Measurements from ENCODE around the gene HNRNPK. TPM values are rescaled to one million over a fixed set of nuclear protein-coding genes. Genes with fewer than 3 reads are reported as not detected.

The HNRNPK gene
- 100 to 1,000 TPM; 154 to 339 (median 248) TPM for polyA plus RNA-seq

DNA sequence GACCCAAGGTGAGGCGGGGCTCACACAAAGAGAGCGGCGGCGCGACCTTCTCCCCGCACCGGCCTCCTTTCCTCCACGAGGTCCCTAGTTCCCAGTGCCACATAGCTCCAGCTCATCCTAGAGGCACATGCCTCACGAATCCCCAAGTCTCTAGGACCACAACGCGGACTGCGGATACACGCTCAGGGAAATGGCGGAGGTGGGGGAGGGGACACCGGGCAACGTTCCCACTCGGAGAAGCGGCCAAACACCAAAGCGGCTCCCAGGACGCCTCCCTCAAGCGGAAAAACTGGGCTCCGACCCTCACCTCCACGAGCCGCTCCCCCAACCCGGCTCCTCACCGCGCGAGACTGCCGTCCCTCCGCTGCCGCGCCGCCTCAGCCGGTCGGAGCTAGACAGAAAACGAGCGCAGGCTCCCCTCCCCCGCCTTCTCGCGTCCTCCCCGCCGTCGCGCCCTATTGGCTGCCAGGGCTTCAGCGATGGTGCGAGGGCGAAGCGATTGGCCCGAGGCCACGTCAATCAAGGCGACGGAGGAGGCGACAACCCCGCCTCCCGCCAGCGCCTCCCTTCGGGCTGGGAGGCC lies at the start of gene HNRNPK:
Gene HNRNPK (minus strand): TSS at position 404 of the 583 bp plus-strand sequence. CDS start 1,963 bp downstream, outside the sequence.
- WGBS, 3 donors: 0% methylated on average over 56 to 57 of the region's 57 CpGs
- peak within 1 kb of the TSS; percentile 97 for H3K27ac ChIP-seq (ENCODE audit: low read depth, low read length)

DNA sequence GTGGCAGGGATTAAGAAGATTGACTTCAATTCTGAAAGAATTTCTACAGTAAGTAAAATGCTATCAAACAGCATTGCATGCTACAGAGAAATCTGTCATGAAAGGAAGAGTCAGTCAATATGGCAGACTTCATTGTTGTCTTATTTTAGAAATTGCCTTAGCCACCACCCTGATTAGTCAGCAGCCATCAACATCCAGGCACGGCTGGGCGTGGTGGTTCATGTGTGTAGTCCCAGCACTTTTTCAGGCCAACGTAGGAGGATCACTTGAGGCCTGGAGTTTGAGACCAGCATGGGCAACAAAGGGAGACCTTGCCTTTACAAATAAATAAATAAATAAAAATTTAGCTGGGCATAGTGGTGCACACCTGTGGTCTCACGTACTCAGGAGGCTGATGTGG lies 47.2 kb upstream of the HNRNPK start:
- 82 to 89% (median 87%) methylated on average over 4 of the region's 4 CpGs for WGBS, 3 donors
- no peak overlapping the region for H3K27ac ChIP-seq (ENCODE audit: low read depth, low read length)

DNA sequence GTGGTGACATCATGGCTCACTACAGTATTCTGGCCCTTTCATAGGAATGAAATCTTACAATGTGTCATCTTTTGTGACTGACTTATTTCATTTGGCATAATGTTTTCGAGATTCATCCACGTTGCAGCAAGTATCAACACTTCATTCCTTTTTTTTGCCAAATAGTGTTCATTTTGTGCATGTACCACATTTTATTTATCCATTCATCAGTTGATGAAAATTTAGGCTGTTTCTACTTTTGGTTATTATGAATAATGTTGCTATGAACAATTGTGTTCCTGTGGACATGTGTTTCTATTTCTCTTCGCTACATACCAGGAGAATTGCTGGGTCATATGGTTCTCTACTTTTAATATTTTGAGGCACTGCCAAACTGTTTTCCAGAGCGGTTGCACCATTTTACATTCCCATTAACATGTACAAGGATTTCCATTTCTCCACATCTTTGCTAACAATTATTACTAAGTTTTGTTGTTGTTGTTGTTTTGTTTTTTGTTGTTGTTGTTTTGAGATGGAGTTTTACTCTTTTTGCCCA lies 44.1 kb upstream of the HNRNPK start:
- WGBS, 3 donors: 68 to 95% (median 88%) methylated on average over 4 of the region's 4 CpGs
- no peak overlapping the region for H3K27ac ChIP-seq (ENCODE audit: low read depth, low read length)

DNA sequence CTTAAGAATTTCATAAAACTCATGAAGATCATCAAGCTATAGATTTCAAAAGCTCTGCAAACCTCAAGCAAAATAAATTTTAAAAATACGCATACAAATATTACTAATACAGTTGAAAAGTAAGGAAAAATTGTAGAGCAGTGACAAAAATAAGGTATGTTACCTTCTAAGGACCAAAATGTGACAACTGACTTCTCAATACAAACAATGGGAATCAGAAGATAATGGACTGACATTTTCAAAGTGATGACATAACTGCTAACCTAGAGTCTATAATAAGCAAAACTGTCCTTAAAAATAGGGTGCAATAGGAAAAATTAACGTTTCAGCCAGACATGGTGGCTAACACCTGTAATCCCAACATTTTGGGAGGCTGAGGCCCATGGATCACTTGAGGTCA lies 27.6 kb upstream of the HNRNPK start:
- WGBS, 3 donors: 94 to 97% (median 95%) methylated on average over 2 of the region's 2 CpGs

DNA sequence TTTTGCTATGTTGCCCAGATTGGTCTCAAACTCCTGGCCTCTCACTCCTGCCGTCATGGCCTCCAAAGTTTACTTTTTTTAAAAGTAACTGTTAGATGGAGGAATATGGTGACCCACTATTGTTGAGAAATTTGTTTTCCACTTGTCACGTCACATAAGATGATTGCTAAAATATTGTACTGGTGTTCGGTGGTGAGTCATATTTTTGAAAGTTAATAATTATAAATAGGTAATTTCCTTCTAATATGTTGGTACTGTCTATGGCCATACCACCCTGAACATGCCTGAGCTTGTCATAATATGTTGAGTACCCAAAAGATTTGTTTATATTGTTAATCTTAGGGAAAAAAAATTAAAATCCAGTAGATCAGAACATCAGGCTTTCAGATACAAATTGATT lies 23.2 kb upstream of the HNRNPK start:
- WGBS, 3 donors: 88 to 91% (median 89%) methylated on average over 3 of the region's 3 CpGs
- H3K27ac ChIP-seq (ENCODE audit: low read depth, low read length): no peak overlapping the region

More for the DNA sequence above, 27.6 kb upstream of the HNRNPK start:
- H3K27ac ChIP-seq (ENCODE audit: low read depth, low read length): no peak overlapping the region

DNA sequence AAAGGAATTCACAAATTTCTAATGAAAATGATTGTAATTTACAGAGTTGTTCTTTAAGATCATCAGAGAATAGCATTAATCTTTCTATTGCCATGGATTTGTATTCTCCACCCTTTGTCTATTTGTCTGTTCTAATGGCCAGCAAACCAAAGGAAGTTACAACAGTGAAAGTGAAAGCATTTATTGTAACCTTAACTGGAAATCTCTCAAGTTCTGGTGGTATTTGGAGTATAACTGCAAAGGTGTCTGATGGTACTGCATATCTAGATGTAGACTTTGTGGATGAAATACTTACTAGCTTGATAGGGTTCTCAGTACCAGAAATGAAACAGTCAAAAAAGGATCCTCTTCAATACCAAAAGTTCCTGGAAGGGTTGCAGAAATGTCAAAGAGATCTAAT lies 22.3 kb upstream of the HNRNPK start:
- H3K27ac ChIP-seq (ENCODE audit: low read depth, low read length): no peak overlapping the region

DNA sequence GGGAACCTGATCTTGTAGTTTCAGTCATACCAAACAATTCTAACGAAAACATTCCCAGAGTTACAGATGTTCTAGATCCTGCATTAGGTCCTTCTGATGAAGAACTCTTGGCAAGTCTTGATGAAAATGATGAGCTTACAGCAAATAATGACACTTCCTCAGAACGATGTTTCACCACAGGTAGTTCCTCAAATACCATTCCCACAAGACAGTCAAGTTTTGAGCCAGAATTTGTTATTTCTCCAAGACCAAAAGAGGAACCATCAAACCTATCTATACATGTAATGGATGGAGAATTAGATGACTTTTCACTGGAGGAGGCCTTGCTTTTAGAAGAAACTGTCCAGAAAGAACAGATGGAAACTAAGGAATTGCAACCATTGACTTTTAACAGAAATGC lies 21.6 kb upstream of the HNRNPK start:
- H3K27ac ChIP-seq (ENCODE audit: low read depth, low read length): no peak overlapping the region
- 56 to 95% (median 74%) methylated on average over 2 of the region's 2 CpGs for WGBS, 3 donors

DNA sequence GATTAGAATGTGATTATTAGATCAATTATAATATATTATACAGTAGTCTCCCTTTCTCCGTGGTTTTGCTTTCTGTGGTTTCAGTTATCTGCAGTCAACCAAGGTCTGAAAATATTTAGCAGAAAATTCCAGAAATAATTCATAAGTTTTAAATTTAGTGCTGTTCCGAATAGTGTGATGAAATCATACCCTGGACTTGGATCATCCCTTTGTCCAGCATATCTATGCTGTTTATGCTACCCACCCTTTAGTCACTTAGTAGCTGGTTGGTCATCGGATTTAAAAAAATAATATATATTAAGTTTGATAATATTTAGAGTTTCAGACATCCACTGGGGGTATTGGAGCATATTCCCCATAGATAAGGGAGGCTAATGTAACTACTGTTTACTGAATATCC lies 20.2 kb upstream of the HNRNPK start:
- WGBS, 3 donors: 83 to 93% (median 89%) methylated on average over 3 of the region's 3 CpGs
- H3K27ac ChIP-seq (ENCODE audit: low read depth, low read length): no peak overlapping the region

DNA sequence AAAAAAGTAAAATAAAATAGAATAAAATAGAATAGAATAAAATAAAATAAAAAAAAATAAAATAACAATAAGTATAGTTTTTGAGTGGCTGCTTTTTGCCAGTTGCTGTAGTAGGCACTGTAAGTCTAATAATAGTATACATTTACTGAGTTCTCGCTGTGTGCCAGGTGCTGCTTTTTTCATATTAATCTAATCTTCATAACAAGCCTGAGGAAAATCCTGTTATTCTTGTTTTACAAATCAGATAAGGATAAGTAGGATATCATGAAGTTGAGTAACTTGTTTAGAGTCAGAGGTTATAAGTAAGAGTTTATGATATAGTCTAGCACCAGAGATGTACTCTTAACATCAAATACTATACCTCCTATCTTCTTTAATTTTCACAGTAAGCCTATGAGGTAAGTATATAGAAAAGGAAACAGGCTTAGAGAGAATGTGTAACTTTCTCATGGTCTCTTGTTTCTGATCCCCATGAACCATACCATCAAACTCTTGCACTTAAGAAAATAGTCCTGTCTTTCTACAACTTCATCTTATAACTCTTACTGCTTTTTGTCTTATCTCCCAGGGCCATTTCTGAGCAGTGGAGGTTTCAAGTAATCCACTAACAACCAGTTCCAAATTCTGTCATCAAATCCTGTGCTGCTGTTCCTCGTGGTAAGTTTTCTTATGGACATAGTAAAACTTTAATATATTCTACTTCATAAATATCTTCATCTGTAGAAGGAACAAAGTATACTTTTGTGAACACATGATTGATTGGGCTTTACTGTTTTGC lies 19.3 kb upstream of the HNRNPK start:
- no peak overlapping the region for H3K27ac ChIP-seq (ENCODE audit: low read depth, low read length)
- 27 to 86% (median 74%) methylated on average over 2 of the region's 2 CpGs for whole genome bisulfite sequencing, 3 donors

DNA sequence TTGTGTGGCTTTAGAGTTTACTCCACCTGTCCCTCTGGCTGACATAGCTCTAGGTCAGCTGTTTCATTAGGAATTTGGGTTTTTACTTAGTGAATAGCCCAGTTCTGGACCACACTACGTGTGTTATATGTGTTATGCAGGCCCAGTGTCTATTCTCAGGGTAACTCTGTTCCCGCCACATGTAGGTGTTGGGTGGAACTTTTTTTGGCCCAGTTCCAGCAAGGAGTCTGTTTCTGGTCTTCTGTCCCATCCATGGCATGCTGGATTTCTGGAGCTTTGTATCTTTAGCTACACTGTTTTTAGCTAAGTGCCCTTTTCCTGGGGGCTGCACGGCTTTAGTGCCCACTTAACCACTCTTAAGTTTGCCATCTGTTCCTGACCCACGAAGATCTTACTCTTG lies 16.1 kb upstream of the HNRNPK start:
- 91 to 94% (median 92%) methylated on average over 4 of the region's 4 CpGs for WGBS, 3 donors

DNA sequence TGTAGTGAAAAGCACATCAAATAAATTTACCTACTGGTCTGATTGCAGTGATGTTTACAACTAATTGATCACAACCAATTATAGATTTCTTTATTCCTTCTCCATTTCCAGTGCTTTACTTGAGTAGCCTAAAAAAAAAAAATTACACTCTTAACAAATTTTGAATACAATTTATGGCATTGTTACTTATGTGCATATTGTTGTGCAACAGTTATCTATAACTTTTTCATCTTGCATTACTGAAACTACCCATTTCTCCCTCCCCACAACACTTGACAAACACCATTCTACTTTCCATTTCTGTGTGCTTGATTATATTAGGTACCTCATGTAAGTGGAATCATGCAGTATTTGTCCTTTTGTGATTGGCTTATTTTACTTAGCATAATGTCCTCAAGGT lies 12.9 kb upstream of the HNRNPK start:
- H3K27ac ChIP-seq (ENCODE audit: low read depth, low read length): no peak overlapping the region

More for the DNA sequence above, 16.1 kb upstream of the HNRNPK start:
- H3K27ac ChIP-seq (ENCODE audit: low read depth, low read length): no peak overlapping the region

DNA sequence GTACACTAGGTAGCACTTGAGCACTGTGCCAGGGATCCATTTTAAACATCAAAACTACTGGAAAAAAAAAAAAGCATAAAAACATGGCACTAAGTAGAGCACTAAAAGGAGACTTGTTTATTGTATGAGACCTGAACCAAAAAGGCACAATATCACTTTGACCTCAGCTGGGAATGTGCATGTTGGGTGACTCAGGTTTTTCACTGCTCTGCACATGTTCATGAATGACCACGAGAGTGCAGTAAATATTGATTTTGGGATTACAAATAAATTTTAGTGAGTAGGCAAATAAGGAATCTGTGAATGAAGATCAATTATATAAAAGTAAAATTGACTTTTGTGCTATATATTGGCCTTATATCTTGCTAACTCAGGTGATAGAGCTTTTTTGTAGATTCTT lies 12.4 kb upstream of the HNRNPK start:
- H3K27ac ChIP-seq (ENCODE audit: low read depth, low read length): no peak overlapping the region
- 40 to 97% (median 89%) methylated on average over 1 of the region's 1 CpG for WGBS, 3 donors

DNA sequence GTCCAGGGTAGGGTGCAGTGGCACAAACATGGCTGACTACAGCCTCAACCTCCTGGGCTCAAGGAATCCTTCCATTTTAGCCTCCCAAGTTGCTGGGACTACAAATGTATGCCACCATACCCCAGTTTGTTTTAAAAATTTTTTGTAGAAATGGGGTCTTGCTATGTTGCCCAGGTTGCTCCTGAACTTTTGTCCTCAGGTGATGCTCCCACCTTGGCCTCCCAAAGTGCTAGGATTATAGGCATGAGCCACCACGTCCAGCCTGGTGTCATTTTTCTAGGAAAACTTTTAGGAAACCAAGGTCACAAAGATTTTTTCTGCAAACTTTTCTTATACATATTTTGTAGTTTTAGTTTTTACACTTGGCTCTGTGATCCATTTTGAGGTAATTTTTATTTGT lies 11.3 kb upstream of the HNRNPK start:
- H3K27ac ChIP-seq (ENCODE audit: low read depth, low read length): no peak overlapping the region
- WGBS, 3 donors: 90 to 96% (median 91%) methylated on average over 1 of the region's 1 CpG

DNA sequence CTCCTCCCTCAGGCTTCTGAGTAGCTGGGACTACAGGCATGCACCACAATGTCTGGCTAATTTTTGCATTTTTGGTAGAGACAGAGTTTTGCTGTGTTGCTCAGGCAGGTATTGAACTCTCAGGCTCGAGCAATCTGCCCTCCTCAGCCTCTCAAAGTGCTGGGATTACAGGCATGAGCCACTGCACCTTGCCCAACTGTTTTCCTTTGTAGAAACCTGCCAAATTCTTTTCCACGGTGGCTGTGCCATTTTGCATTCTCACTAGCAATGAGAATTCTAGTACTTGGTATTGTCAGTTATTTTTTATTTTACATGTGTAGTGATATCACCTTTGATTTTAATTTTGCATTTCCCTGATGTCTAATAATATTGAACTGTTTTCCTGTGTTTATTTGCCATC lies 8.4 kb upstream of the HNRNPK start:
- H3K27ac ChIP-seq (ENCODE audit: low read depth, low read length): no peak overlapping the region
- 56 to 91% (median 70%) methylated on average over 2 of the region's 2 CpGs for WGBS, 3 donors

DNA sequence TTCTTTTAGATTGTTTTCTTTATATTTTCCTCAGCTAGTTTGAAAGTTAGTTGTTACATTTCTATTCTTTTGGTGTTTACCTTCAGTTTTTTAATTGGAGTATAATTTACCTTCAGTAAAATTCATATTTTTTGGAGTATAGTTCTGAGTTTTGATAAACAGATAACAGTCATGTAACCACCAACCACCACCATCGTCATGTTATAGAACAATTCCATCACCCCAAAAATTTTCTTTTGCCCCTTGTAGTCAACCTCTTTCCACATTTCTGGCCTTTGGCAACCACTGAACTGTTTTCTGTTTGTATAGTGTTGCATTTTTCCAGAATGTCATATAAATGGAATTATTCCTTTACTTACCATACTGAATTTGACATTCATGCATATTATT lies 7.4 kb upstream of the HNRNPK start:
- WGBS, 3 donors: 92 to 100% (median 97%) methylated on average over 1 of the region's 1 CpG
- no peak overlapping the region for H3K27ac ChIP-seq (ENCODE audit: low read depth, low read length)

DNA sequence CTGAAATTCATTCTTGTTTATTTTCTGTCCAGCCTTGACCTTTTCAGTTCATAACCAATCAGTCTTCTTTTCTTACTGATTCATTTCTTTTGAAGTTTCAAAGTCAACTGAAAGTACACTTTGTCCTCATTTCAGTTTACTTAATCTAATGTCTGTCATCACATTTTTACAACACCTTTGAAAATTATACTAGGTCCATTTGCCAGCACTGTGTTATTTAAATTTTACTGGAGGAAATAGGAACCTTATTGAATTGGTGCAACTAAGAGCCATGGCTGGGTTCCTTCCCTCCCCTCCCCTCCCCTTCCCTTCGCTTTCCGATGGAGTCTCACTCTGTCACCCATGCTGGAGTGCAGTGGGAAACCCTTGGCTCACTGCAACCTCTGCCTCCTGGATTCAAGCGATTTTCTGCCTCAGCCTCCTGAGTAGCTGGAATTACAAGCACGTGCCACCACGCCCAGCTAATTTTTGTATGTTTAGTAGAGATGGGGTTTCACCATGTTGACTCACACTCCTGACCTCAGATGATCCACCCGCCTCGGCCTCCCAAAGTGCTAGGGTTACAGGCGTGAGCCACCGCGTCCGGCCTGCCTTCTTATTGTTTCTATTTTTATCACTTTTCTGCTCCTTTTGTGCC lies 6.9 kb upstream of the HNRNPK start:
- WGBS, 3 donors: 65 to 83% (median 74%) methylated on average over 11 of the region's 11 CpGs
- no peak overlapping the region for H3K27ac ChIP-seq (ENCODE audit: low read depth, low read length)

DNA sequence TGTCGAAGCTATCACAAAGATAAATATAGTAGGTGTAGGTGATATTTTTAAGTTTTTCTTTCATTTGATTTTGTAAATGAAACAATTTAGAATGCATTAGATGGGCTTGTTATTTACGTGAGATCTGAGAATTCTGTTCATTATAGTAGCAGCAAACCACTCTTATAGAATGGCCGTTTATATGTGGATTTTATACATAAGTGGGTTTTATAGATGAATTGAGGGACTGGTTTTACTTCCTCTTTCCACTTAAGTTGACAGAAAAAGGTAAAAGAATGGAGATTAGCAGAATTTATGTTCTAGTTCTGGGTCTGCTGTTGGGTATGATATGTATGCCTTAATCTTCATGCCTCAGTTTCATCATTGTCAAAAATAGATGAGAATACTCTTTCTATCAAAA lies 6.2 kb upstream of the HNRNPK start:
- H3K27ac ChIP-seq (ENCODE audit: low read depth, low read length): no peak overlapping the region
- 76 to 83% (median 81%) methylated on average over 3 of the region's 3 CpGs for WGBS, 3 donors

DNA sequence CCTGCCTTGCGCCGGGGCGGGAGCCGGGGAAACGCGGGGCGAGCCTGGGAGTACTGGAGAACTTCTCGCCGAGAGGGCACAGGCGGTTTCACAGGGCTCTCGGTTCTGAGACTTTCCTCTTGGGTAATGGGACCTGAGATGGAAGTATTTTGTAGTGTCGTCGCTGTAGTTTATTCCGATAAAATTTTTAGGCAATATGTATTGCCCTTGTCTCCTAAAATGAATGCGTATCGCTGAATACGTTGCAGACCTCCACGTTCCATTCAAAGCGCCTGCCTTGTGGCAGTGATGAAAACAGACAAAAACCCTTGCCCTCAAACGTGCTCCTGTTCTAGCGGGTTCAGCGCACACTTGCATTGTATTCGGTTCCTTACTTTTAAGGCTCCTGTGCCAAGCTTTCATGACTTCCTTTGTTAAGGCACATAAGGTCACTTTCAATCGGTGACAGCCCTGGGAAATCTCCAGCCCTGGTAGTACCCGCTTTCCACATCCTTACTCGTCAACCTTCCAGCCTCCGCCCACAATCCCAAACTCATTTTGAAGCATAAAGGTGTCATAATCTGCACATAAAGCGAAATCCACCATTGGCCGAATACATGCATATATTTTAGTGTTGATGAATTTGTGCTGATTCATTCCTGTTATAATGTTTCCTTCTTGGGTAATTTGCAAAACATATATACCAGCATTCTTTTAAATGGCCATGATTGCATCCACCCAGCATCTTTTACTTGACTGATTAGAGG lies 1.3 kb upstream of the HNRNPK start:
- H3K27ac ChIP-seq (ENCODE audit: low read depth, low read length): peak overlapping the region; percentile 19
- 1 to 2% (median 2%) methylated on average over 29 of the region's 29 CpGs for WGBS, 3 donors

Data from adipose tissue (tissue), 3 donors.